GM12878 (cell line): ENCODE results near the gene SORCS1. TPM values are rescaled to one million over a fixed set of nuclear protein-coding genes. Genes with fewer than 3 reads are reported as not detected.

Experiments used
- ATAC-seq: fragments of 200-7000 bp; cut with Tn5 transposase; 3 replicates; pipeline ENCODE4 v1.9.1; 2020; ENCODE audit warnings: mild to moderate bottlenecking, moderate library complexity
- BruUV-seq: library from RNA; stranded (reverse); fragments of 400-500 nt; replicated peaks from 2 replicates; lab custom pipeline; 2021; lab: Mats Ljungman, UMichigan
- CTCF ChIA-PET: fragments of 300-600 bp; sonication (Branson Sonifier 250); formaldehyde crosslinking; extraction: SDS; loops from one replicate; lab custom pipeline; 2021; ENCODE audit warnings: inconsistent platforms; lab: Yijun Ruan, JAX
- POLR2A ChIA-PET: fragments of 350-600 bp; formaldehyde crosslinking; extraction: SDS; loops from one replicate; lab custom pipeline; 2021; ENCODE audit warnings: inconsistent platforms; lab: Charles Lee
- RAD21 ChIA-PET: fragments of 300-600 bp; sonication (Branson Sonifier 250); formaldehyde crosslinking; loops from one replicate; lab custom pipeline; 2023; ENCODE audit warnings: antibody characterized with exemption; ENCODE audit not compliant: unreplicated experiment; lab: Charles Lee
- SMC1A ChIA-PET: fragments of 300-600 bp; sonication (Branson Sonifier 250); formaldehyde crosslinking; loops from one replicate; lab custom pipeline; 2023; ENCODE audit not compliant: unreplicated experiment, uncharacterized antibody; lab: Charles Lee
- DNase-seq: peaks from one replicate; pipeline ENCODE4 v3.0.0-alpha.2; 2011; ENCODE audit warnings: low read depth, low spot score
- FAIRE-seq: peaks from 3 replicates; lab custom pipeline; 2011; peaks lifted over from hg19 to GRCh38; lab: Jason Lieb, UNC
- H2AFZ ChIP-seq: 2 replicates; pipeline ENCODE4 v1.6.0; 2011; ENCODE audit warnings: low read depth, low read length, control low read depth; ENCODE audit not compliant: control insufficient read depth
- H3K27ac ChIP-seq: 2 replicates; pipeline ENCODE4 v1.5.1; 2011; ENCODE audit warnings: control low read depth; ENCODE audit not compliant: control insufficient read depth, insufficient read depth
- H3K27me3 ChIP-seq, 2 experiments: replicated peaks in 1 of 2; 2 replicates each; pipeline versions ENCODE4 v1.6.0 to v1.6.1; 2011; ENCODE audit warnings: low read length in 1 of 2; ENCODE audit not compliant: control insufficient read depth in 2 of 2, insufficient read depth in 2 of 2
- H3K36me3 ChIP-seq, 2 experiments: 2 replicates each; pipeline ENCODE4 v1.5.1; 2011; ENCODE audit warnings: low read length in 1 of 2; ENCODE audit not compliant: control insufficient read depth in 2 of 2, insufficient read depth in 2 of 2
- H3K4me1 ChIP-seq: 2 replicates; pipeline ENCODE4 v1.6.1; 2011; ENCODE audit warnings: mild to moderate bottlenecking, low read length, moderate library complexity, mixed read lengths; ENCODE audit not compliant: control insufficient read depth, insufficient read depth
- H3K4me2 ChIP-seq: 2 replicates; pipeline ENCODE4 v1.6.0; 2011; ENCODE audit warnings: control low read depth; ENCODE audit not compliant: control insufficient read depth, insufficient read depth
- H3K4me3 ChIP-seq: fragments of 200-600 bp; sonication (generic); 2 replicates; pipeline ENCODE4 v1.5.1; 2016
- H3K79me2 ChIP-seq: 2 replicates; pipeline ENCODE4 v1.6.0; 2011; ENCODE audit warnings: low read length; ENCODE audit not compliant: control insufficient read depth, insufficient read depth
- H3K9ac ChIP-seq: 2 replicates; pipeline ENCODE4 v1.8.0; 2011; ENCODE audit warnings: low read length, control low read depth, mixed read lengths; ENCODE audit not compliant: control insufficient read depth, insufficient read depth
- H3K9me3 ChIP-seq: replicated peaks from 3 replicates; pipeline ENCODE4 v1.5.1; 2011; ENCODE audit warnings: mild to moderate bottlenecking, low read length; ENCODE audit not compliant: control insufficient read depth, insufficient read depth
- H4K20me1 ChIP-seq: 2 replicates; pipeline ENCODE4 v1.6.0; 2011; ENCODE audit not compliant: control insufficient read depth, insufficient read depth
- FOS ChIP-seq: IDR thresholded peaks from 3 replicates; pipeline ENCODE4 v1.6.1; 2011; ENCODE audit warnings: borderline replicate concordance; ENCODE audit not compliant: insufficient read length; ENCODE audit errors: extremely low read depth
- MAX ChIP-seq: IDR thresholded peaks from 2 replicates; pipeline ENCODE4 v1.6.1; 2012; ENCODE audit warnings: low read depth, low read length, improper control_type of control experiment
- MYB ChIP-seq: fragments of 150-350 bp; IDR thresholded peaks from 2 replicates; pipeline ENCODE4 v1.6.1; 2014; ENCODE audit warnings: mild to moderate bottlenecking, low read depth, low read length, borderline replicate concordance
- SKIL ChIP-seq: fragments of 450-650 bp; IDR thresholded peaks from 2 replicates; pipeline ENCODE4 v1.6.1; 2017; ENCODE audit warnings: mild to moderate bottlenecking, low read depth, inconsistent platforms; ENCODE audit not compliant: poor library complexity, severe bottlenecking
- SRF ChIP-seq, 2 experiments: IDR thresholded peaks; 2 replicates each; pipeline ENCODE4 v1.6.1; 2011; ENCODE audit warnings: low read depth in 2 of 2, low read length in 2 of 2, mild to moderate bottlenecking in 1 of 2, moderate library complexity in 1 of 2
- TBL1XR1 ChIP-seq: IDR thresholded peaks from 2 replicates; pipeline ENCODE4 v1.6.1; 2012; ENCODE audit warnings: low read depth, low read length, improper control_type of control experiment
- WGBS: methylation state at CpG from one replicate; pipeline ENCODE4 v1.1.6; 2016; ENCODE audit warnings: low lambda C conversion rate; ENCODE audit not compliant: insufficient replicate concordance, insufficient coverage; ENCODE audit errors: missing lambda C conversion rate; 5-methylcytosine and 5-hydroxymethylcytosine counted together
- in situ Hi-C: fragments of 300-500 bp; cut with MboI; formaldehyde crosslinking; loops from 9 replicates; pipeline ENCODE4 v1.14.3; 2018; ENCODE audit warnings: mixed read lengths
- intact Hi-C: fragments of 100-400 bp; cut with micrococcal nuclease; formaldehyde crosslinking; loops from one replicate; pipeline ENCODE4 v1.14.2; 2022; ENCODE audit not compliant: unreplicated experiment
- polyA plus RNA-seq, 11 experiments: library from polyadenylated mRNA; depleted of rRNA in 4 of 11; unstranded in 6 of 11; stranded (reverse) in 5 of 11; fragments of >200 nt; fragmentation: Nextera tagmentation in 4 of 11; fragmentation: Illumina TruSeq in 1 of 11; extraction: Ambion mirVana in 4 of 11; extraction: Trizol in 1 of 11; gene quantifications; 1 replicate in 1 of 11; 2 replicates in 10 of 11; pipeline versions ENCODE4 v1.2.1 to v1.2.3, GENCODE V29; 2011 to 2016; ENCODE audit warnings: inconsistent platforms in 2 of 11, missing spikeins in 2 of 11, low read depth in 1 of 11
- total RNA-seq, 4 experiments: library from RNA; depleted of rRNA in 3 of 4; stranded (reverse); fragments of >200 nt in 3 of 4; fragmentation: Illumina TruSeq in 1 of 4; extraction: Trizol in 1 of 4; gene quantifications; 2 replicates each; pipeline versions ENCODE4 v1.2.1 to v1.2.3, GENCODE V29; 2013 to 2021

SORCS1 gene
- total and polyA plus RNA-seq, 10 of the 15 experiments (the other 5 are each of a cell fraction or from before 2014, with no cell fraction given): 0.02 to 9.6 (median 0.06) TPM; not detected in 3

GRCh38 chr10:106672517-106673175, 491.9 kb downstream of the SORCS1 start:
- BruUV-seq: no TSS peak
- Histone ChIP-seq H3K9ac (no peak overlapping the region), H2AFZ (no peak overlapping the region), H3K4me1 (no peaks in the 10 kb centered on the region)
- intact Hi-C loops: no loop called here
- FAIRE-seq: no peak
- CTCF ChIA-PET: interaction anchor here (0.8 kb wide), 1 partner anchor 53 kb away, joined by 4 read pairs; no protein-coding TSS in a partner anchor
- no peak for TF ChIP-seq SKIL
- no peak for TF ChIP-seq MAX
- TF ChIP-seq TBL1XR1: no peak
- TF ChIP-seq MYB: no peak
- no peak for TF ChIP-seq SRF (IDR thresholded peaks at IDR 0.05; ENCODE audit: low read depth in 2 of 2, low read length in 2 of 2)
- no peak for TF ChIP-seq FOS
- TF ChIP-seq, all 136 proteins: peak for 0
- in situ Hi-C loops: no loop called here
- RAD21 ChIA-PET: interaction anchor here (0.9 kb wide), 1 partner anchor 47 kb away, joined by 3 read pairs; no protein-coding TSS in a partner anchor
- POLR2A ChIA-PET: no interaction called here
- Histone ChIP-seq H3K36me3 (no peaks in the 10 kb centered on the region), H3K9me3 (no peaks in the 10 kb centered on the region), H3K27ac (no peak overlapping the region), H3K4me3 (no peak overlapping the region), H3K79me2 (no peaks in the 10 kb centered on the region), H3K4me2 (no peak overlapping the region), H4K20me1 (no peaks in the 10 kb centered on the region), H3K27me3 (no peaks in the 10 kb centered on the region)
- ATAC-seq (no peak), DNase-seq (no peak)
- 27% methylated on average over 6 of the region's 6 CpGs for WGBS
- SMC1A ChIA-PET: interaction anchor here (1.4 kb wide), 1 partner anchor 20 kb away, joined by 4 read pairs; no protein-coding TSS in a partner anchor
